Measurements from ENCODE around the gene PAIP2. TPM values are rescaled to one million over a fixed set of nuclear protein-coding genes. Genes with fewer than 3 reads are reported as not detected.

The PAIP2 gene
- total and polyA plus RNA-seq, 2 of the 4 experiments (the other 2 are of a cell fraction): 41.9 to 59.5 TPM

GRCh38 chr5:139368613-139369012 is 27.0 kb downstream of the PAIP2 start:
- Histone ChIP-seq H3K9me3 (ENCODE audit: control insufficient read depth, insufficient read depth, low read length) (no peaks in the 10 kb centered on the region), H3K23ac (ENCODE audit: low read depth, low read length) (0 out of 2 replicates have a peak overlapping the region, but pooled peaks have one; percentile 21), H2BK15ac (ENCODE audit: low read depth, low read length) (no peak overlapping the region), H3K36me3 (ENCODE audit: control insufficient read depth, insufficient read depth, low read length) (peaks cover 44% of the 10 kb centered on the region), H3K79me1 (ENCODE audit: low read depth in 1 of 2, low read length in 2 of 2) (peaks cover 18 to 50% of the 10 kb centered on the region in 2 experiments), H3K4me3 (ENCODE audit: insufficient read depth, low read depth, low read length) (no peak overlapping the region), H3K4me1 (ENCODE audit: control insufficient read depth, insufficient read depth, low read length) (peaks cover 11% of the 10 kb centered on the region), H2AK5ac (ENCODE audit: low read depth, low read length) (no peak overlapping the region), H2BK20ac (ENCODE audit: low read depth, low read length) (no peak overlapping the region), H3K27ac (ENCODE audit: insufficient read depth, low read length) (peak overlapping the region; percentile 40; the same call in 1 of the 2 replicates), H4K5ac (ENCODE audit: low read depth, low read length) (no peak overlapping the region), H3K27me3 (ENCODE audit: control insufficient read depth, insufficient read depth, low read length) (no peaks in the 10 kb centered on the region), H4K91ac (ENCODE audit: insufficient read depth, low read depth, low read length) (no peak overlapping the region), H2BK120ac (ENCODE audit: low read depth, low read length) (no peak overlapping the region), H3K4ac (ENCODE audit: low read depth, low read length) (no peak overlapping the region), H3K9me1 (ENCODE audit: insufficient read depth, low read length) (peaks cover 13% of the 10 kb centered on the region), H4K8ac (ENCODE audit: low read depth in 2 of 2, low read length in 2 of 2) (no peak overlapping the region), H2BK5ac (ENCODE audit: low read depth, low read length, poor library complexity, severe bottlenecking) (peak overlapping the region; percentile 11), H3K18ac (ENCODE audit: low read depth, low read length) (no peak overlapping the region; the same call in 1 of the 2 replicates), H4K20me1 (ENCODE audit: insufficient read depth, low read length) (peaks cover 24% of the 10 kb centered on the region; the same call in 1 of the 2 replicates), H2AFZ (replicated peaks; ENCODE audit: low read length, poor library complexity) (no peak overlapping the region), H3K14ac (replicated peaks; ENCODE audit: low read depth, low read length) (no peak overlapping the region), H3K4me2 (ENCODE audit: low read depth, low read length) (peak overlapping the region; percentile 44), H3K56ac (ENCODE audit: extremely low read depth, insufficient read depth, low read length) (no peak overlapping the region), H3K9ac (ENCODE audit: low read depth, low read length) (no peak overlapping the region), H2AK9ac (replicated peaks; ENCODE audit: low read depth, low read length, poor library complexity) (no peak overlapping the region)
- TF ChIP-seq CTCF (conservative IDR thresholded peaks at IDR 0.05; ENCODE audit: low read depth, low read length) (0 out of 2 replicates have a peak, but pooled peaks have one; percentile 19), RAD21 (IDR thresholded peaks at IDR 0.05; ENCODE audit: low read length) (peak; percentile 27; the same call in 1 of the 2 replicates)
- TF ChIP-seq, protein P1, sequence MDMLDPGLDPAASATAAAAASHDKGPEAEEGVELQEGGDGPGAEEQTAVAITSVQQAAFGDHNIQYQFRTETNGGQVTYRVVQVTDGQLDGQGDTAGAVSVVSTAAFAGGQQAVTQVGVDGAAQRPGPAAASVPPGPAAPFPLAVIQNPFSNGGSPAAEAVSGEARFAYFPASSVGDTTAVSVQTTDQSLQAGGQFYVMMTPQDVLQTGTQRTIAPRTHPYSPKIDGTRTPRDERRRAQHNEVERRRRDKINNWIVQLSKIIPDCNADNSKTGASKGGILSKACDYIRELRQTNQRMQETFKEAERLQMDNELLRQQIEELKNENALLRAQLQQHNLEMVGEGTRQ (IDR thresholded peaks at IDR 0.05; ENCODE audit: low read depth, low read length): no peak
- no CpG with 5 or more reads among the region's 2 CpGs for WGBS, 2 experiments (ENCODE audit: extremely low coverage in 2 of 2, insufficient read length in 1 of 2)
- in situ Hi-C loops (cut with MboI; ENCODE audit: low sequenced_read_pairs) (no loop called here), dilution Hi-C loops (cut with HindIII; ENCODE audit: low sequenced_read_pairs, unreplicated experiment) (no loop called here), intact Hi-C loops (cut with micrococcal nuclease) (no loop called here)
- no TSS peak for BruUV-seq (replicated peaks)
- peak; percentile 29 for DNase-seq
- ATAC-seq (ENCODE audit: low read depth): peak; percentile 7; the same call in 1 of the 2 replicates
- CTCF ChIA-PET: interaction anchor here (0.6 kb wide), 1 partner anchor 793 kb away, joined by 5 read pairs; the partner anchor contains the start of gene HSPA9
- POLR2A ChIA-PET (ENCODE audit: unreplicated experiment): no interaction called here

Data from IMR-90 (cell line).